ENCODE results near the gene MUC20.
"Not testable (repeated sequence)": the region's sequence is repeated elsewhere in the genome, so short reads cannot be mapped to it uniquely, and the experiment has no call there.

The MUC20 gene

GRCh38 chr3:195768831-195769303 lies 48.1 kb downstream of the MUC20 start:
- in situ Hi-C loops (cut with MboI; ENCODE audit: low pct_unique_long_range_greater_than_20kb, low sequenced_read_pairs, unreplicated experiment), result no loop called here
- DNase-seq (ENCODE audit: low spot score), result no peak
- no peak for TF ChIP-seq CTCF (IDR thresholded peaks at IDR 0.05; ENCODE audit: extremely low read depth, insufficient read depth, missing control alignments)

GRCh38 chr3:195769551-195769950 lies 48.8 kb downstream of the MUC20 start:
- TF ChIP-seq CTCF (IDR thresholded peaks at IDR 0.05; ENCODE audit: extremely low read depth, insufficient read depth, missing control alignments), result no peak
- in situ Hi-C loops (cut with MboI; ENCODE audit: low pct_unique_long_range_greater_than_20kb, low sequenced_read_pairs, unreplicated experiment), result no loop called here
- DNase-seq (ENCODE audit: low spot score), result no peak

GRCh38 chr3:195770081-195770840 lies 49.5 kb downstream of the MUC20 start:
- no peak for DNase-seq (ENCODE audit: low spot score)
- TF ChIP-seq CTCF (IDR thresholded peaks at IDR 0.05; ENCODE audit: extremely low read depth, insufficient read depth, missing control alignments), result no peak
- in situ Hi-C loops (cut with MboI; ENCODE audit: low pct_unique_long_range_greater_than_20kb, low sequenced_read_pairs, unreplicated experiment), result no loop called here

- DNase-seq (ENCODE audit: low spot score); in situ Hi-C loops (cut with MboI; ENCODE audit: low pct_unique_long_range_greater_than_20kb, low sequenced_read_pairs, unreplicated experiment): not testable (repeated sequence)
Measured at GRCh38 chr3:195770841-195771645, 50.3 kb downstream of the MUC20 start.

GRCh38 chr3:195771646-195772300 lies 51.0 kb downstream of the MUC20 start:
- DNase-seq (ENCODE audit: low spot score), result no peak
- no peak for TF ChIP-seq CTCF (IDR thresholded peaks at IDR 0.05; ENCODE audit: extremely low read depth, insufficient read depth, missing control alignments)
- in situ Hi-C loops (cut with MboI; ENCODE audit: low pct_unique_long_range_greater_than_20kb, low sequenced_read_pairs, unreplicated experiment), result no loop called here

GRCh38 chr3:195773956-195774537 lies 53.3 kb downstream of the MUC20 start:
- in situ Hi-C loops (cut with MboI; ENCODE audit: low pct_unique_long_range_greater_than_20kb, low sequenced_read_pairs, unreplicated experiment), result no loop called here
- DNase-seq (ENCODE audit: low spot score), result no peak
- TF ChIP-seq CTCF (IDR thresholded peaks at IDR 0.05; ENCODE audit: extremely low read depth, insufficient read depth, missing control alignments), result no peak

All from GM13977 (cell line).